Vagina (tissue), 2 donors: ENCODE data around the gene DLG2. TPM values are rescaled to one million over a fixed set of nuclear protein-coding genes. Genes with fewer than 3 reads are reported as not detected.

ENCODE experiments used
- DNase-seq, 2 donors: peaks; one replicate each; pipeline ENCODE4 v3.0.0-alpha.2; 2017; ENCODE audit errors: extremely low spot score in 2 of 2
- H3K27ac ChIP-seq: fragments of 200-600 bp; sonication (generic); one replicate; pipeline ENCODE4 v1.5.1; 2019
- H3K27me3 ChIP-seq: fragments of 200-600 bp; sonication (generic); one replicate; pipeline ENCODE4 v1.5.1; 2019
- H3K36me3 ChIP-seq, 2 donors: fragments of 200-600 bp; sonication (generic); one replicate each; pipeline ENCODE4 v1.5.1; 2017 to 2019
- H3K4me1 ChIP-seq: fragments of 200-600 bp; sonication (generic); one replicate; pipeline ENCODE4 v1.5.1; 2019
- H3K4me3 ChIP-seq, 2 donors: fragments of 200-600 bp; sonication (generic); 1 replicate in 1 of 2; 2 replicates in 1 of 2; pipeline ENCODE4 v1.5.1; 2016 to 2019
- H3K9me3 ChIP-seq: fragments of 200-600 bp; sonication (generic); one replicate; pipeline ENCODE4 v1.5.1; 2019
- CTCF ChIP-seq, 3 experiments: fragments of 450-650 bp in 2 of 3; fragments of 200-600 bp in 1 of 3; sonication (generic) in 1 of 3; IDR thresholded peaks; one replicate each; pipeline ENCODE4 v1.5.1; 2017 to 2019; ENCODE audit warnings: antibody characterized with exemption in 3 of 3, mild to moderate bottlenecking in 2 of 3, moderate library complexity in 2 of 3
- POLR2A ChIP-seq, 2 donors: fragments of 450-650 bp; IDR thresholded peaks; one replicate each; pipeline ENCODE4 v1.6.1; 2017; ENCODE audit warnings: antibody characterized with exemption in 2 of 2, mild to moderate bottlenecking in 2 of 2, moderate library complexity in 2 of 2
- POLR2AphosphoS5 ChIP-seq, 2 donors: sonication (generic); formaldehyde crosslinking; IDR thresholded peaks; one replicate each; pipeline ENCODE4 v1.9.0; 2017; ENCODE audit warnings: antibody characterized with exemption in 2 of 2, mild to moderate bottlenecking in 2 of 2, low read depth in 1 of 2; ENCODE audit not compliant: insufficient read depth in 1 of 2
- intact Hi-C: fragments of 100-400 bp; cut with DNase I; formaldehyde crosslinking; loops from one replicate; pipeline ENCODE4 v1.15.1; 2023
- total RNA-seq: library from RNA; depleted of rRNA; stranded (reverse); fragments of >200 nt; gene quantifications from one replicate; pipeline ENCODE4 v1.2.3, GENCODE V29; 2016

Gene DLG2
- total RNA-seq, 1 donor from 2014 or later: 10.1 TPM

- no peak overlapping the region for H3K4me3 ChIP-seq
- TF ChIP-seq POLR2A (IDR thresholded peaks at IDR 0.05) (no peak), CTCF (IDR thresholded peaks at IDR 0.05) (no peak), POLR2AphosphoS5 (IDR thresholded peaks at IDR 0.05; ENCODE audit: insufficient read depth in 1 of 2, low read depth in 1 of 2) (no peak)
- DNase-seq: no peak
- H3K4me1 ChIP-seq: no peaks in the 10 kb centered on the region
- H3K27ac ChIP-seq: no peak overlapping the region
- no peaks in the 10 kb centered on the region for H3K27me3 ChIP-seq
- no peaks in the 10 kb centered on the region for H3K36me3 ChIP-seq
- H3K9me3 ChIP-seq: no peaks in the 10 kb centered on the region
- intact Hi-C loops: no loop called here
Observed at GRCh38 chr11:85423794-85424193, 203.3 kb downstream of the DLG2 start.

- Histone ChIP-seq H3K4me1 (no peaks in the 10 kb centered on the region), H3K9me3 (no peaks in the 10 kb centered on the region), H3K27me3 (no peaks in the 10 kb centered on the region), H3K4me3 (no peak overlapping the region), H3K27ac (no peak overlapping the region), H3K36me3 (no peaks in the 10 kb centered on the region)
- intact Hi-C loops: no loop called here
- TF ChIP-seq POLR2AphosphoS5 (IDR thresholded peaks at IDR 0.05; ENCODE audit: insufficient read depth in 1 of 2, low read depth in 1 of 2): no peak
- no peak for TF ChIP-seq POLR2A (IDR thresholded peaks at IDR 0.05)
- no peak for TF ChIP-seq CTCF (IDR thresholded peaks at IDR 0.05)
- DNase-seq: no peak
Observed at GRCh38 chr11:85423316-85423715, 203.8 kb downstream of the DLG2 start.

- TF ChIP-seq POLR2AphosphoS5 (IDR thresholded peaks at IDR 0.05; ENCODE audit: insufficient read depth in 1 of 2, low read depth in 1 of 2) (no peak), CTCF (IDR thresholded peaks at IDR 0.05) (no peak), POLR2A (IDR thresholded peaks at IDR 0.05) (no peak)
- no peak overlapping the region for H3K4me3 ChIP-seq
- intact Hi-C loops: no loop called here
- H3K9me3 ChIP-seq: no peaks in the 10 kb centered on the region
- no peaks in the 10 kb centered on the region for H3K36me3 ChIP-seq
- H3K4me1 ChIP-seq: no peaks in the 10 kb centered on the region
- H3K27ac ChIP-seq: no peak overlapping the region
- DNase-seq: no peak
- H3K27me3 ChIP-seq: no peaks in the 10 kb centered on the region
Observed at GRCh38 chr11:85414175-85414574, 213.0 kb downstream of the DLG2 start.

- DNase-seq: no peak
- intact Hi-C loops: no loop called here
- TF ChIP-seq POLR2AphosphoS5 (IDR thresholded peaks at IDR 0.05; ENCODE audit: insufficient read depth in 1 of 2, low read depth in 1 of 2) (no peak), POLR2A (IDR thresholded peaks at IDR 0.05) (no peak), CTCF (IDR thresholded peaks at IDR 0.05) (no peak)
- Histone ChIP-seq H3K27ac (no peak overlapping the region), H3K36me3 (no peaks in the 10 kb centered on the region), H3K4me3 (no peak overlapping the region), H3K4me1 (no peaks in the 10 kb centered on the region), H3K27me3 (no peaks in the 10 kb centered on the region), H3K9me3 (no peaks in the 10 kb centered on the region)
Observed at GRCh38 chr11:85407648-85408047, 219.5 kb downstream of the DLG2 start.

GRCh38 chr11:85406841-85407240, 220.3 kb downstream of the DLG2 start:
- no peak for DNase-seq
- Histone ChIP-seq H3K4me3 (no peak overlapping the region), H3K4me1 (no peaks in the 10 kb centered on the region), H3K36me3 (no peaks in the 10 kb centered on the region), H3K27ac (no peak overlapping the region), H3K9me3 (no peaks in the 10 kb centered on the region), H3K27me3 (no peaks in the 10 kb centered on the region)
- intact Hi-C loops: no loop called here
- no peak for TF ChIP-seq POLR2A (IDR thresholded peaks at IDR 0.05)
- TF ChIP-seq POLR2AphosphoS5 (IDR thresholded peaks at IDR 0.05; ENCODE audit: insufficient read depth in 1 of 2, low read depth in 1 of 2): no peak
- no peak for TF ChIP-seq CTCF (IDR thresholded peaks at IDR 0.05)
